Astrocyte (in vitro differentiated cells and primary cell): Measurements from ENCODE around the gene SF1.

Experiments used
- EZH2 ChIP-seq: IDR thresholded peaks from 2 replicates; pipeline ENCODE4 v1.6.1; 2012; ENCODE audit warnings: mild to moderate bottlenecking, low read length, inconsistent platforms; ENCODE audit not compliant: insufficient read depth
- TF ChIP-seq, protein P1 (sequence below): IDR thresholded peaks from 2 replicates; pipeline ENCODE4 v1.5.1; 2011; ENCODE audit warnings: low read depth, mild to moderate bottlenecking, inconsistent platforms, low read length, moderate library complexity; ENCODE audit not compliant: insufficient read depth

DNA sequence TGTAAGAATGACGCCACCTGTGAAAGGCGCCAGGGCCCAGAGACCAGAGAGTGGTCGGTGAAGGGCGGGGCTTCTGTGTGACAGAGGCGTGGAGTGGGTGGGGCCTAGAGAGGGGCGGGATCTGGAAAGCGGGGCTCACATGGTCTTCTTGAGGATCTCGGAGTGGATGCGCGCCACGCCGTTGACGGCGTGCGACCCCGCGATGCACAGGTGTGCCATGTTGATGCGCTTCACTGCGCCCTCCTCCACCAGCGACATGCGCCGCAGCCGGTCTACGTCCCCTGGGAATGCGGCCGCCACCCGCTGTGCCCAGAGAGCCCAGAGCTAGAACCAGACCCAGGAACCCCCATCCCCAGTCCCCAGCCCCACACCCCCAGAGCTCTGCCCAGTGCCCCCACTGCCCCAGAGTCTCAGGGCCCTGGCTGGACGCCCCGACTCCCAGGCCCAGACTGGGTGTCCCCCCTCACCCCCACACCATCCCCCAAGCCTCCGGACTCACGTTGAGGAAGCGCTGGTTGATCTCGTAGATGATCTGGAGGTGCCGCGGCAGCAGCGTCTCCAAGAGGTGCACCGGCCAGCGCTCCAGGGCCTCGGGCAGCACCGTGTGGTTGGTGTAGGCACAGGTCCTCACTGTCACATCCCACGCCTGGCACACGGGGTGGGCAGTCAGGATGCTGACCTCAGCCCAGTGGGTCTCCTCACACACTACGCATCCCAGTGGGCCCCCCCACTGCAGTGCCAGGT lies 24.8 kb downstream of the SF1 start:
- TF ChIP-seq, protein P1, sequence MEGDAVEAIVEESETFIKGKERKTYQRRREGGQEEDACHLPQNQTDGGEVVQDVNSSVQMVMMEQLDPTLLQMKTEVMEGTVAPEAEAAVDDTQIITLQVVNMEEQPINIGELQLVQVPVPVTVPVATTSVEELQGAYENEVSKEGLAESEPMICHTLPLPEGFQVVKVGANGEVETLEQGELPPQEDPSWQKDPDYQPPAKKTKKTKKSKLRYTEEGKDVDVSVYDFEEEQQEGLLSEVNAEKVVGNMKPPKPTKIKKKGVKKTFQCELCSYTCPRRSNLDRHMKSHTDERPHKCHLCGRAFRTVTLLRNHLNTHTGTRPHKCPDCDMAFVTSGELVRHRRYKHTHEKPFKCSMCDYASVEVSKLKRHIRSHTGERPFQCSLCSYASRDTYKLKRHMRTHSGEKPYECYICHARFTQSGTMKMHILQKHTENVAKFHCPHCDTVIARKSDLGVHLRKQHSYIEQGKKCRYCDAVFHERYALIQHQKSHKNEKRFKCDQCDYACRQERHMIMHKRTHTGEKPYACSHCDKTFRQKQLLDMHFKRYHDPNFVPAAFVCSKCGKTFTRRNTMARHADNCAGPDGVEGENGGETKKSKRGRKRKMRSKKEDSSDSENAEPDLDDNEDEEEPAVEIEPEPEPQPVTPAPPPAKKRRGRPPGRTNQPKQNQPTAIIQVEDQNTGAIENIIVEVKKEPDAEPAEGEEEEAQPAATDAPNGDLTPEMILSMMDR: no peak
- no peak for TF ChIP-seq EZH2
